NCI-H2171 (cell line): ENCODE results near the gene SNX8.
"Not testable (repeated sequence)": the region's sequence is repeated elsewhere in the genome, so short reads cannot be mapped to it uniquely, and the experiment has no call there.

ENCODE experiments used
- DNase-seq: peaks from one replicate; lab custom pipeline; 2025; lab: John Stamatoyannopoulos, UW

Gene SNX8

GRCh38 chr7:2314209-2314955 lies at the start of gene SNX8:
Gene SNX8, minus strand, starts transcription at chr7:2314441. Its CDS starts 20 bp downstream, at chr7:2314421.
- peak; percentile 92 for DNase-seq

- DNase-seq = no peak
Measured at GRCh38 chr7:2362385-2363088, 48.3 kb upstream of the SNX8 start.

GRCh38 chr7:2360796-2361195 lies 46.6 kb upstream of the SNX8 start:
- no peak for DNase-seq

GRCh38 chr7:2359610-2360009 lies 45.4 kb upstream of the SNX8 start:
- DNase-seq = no peak

- no peak for DNase-seq
Measured at GRCh38 chr7:2358968-2359527, 44.8 kb upstream of the SNX8 start.

DNA sequence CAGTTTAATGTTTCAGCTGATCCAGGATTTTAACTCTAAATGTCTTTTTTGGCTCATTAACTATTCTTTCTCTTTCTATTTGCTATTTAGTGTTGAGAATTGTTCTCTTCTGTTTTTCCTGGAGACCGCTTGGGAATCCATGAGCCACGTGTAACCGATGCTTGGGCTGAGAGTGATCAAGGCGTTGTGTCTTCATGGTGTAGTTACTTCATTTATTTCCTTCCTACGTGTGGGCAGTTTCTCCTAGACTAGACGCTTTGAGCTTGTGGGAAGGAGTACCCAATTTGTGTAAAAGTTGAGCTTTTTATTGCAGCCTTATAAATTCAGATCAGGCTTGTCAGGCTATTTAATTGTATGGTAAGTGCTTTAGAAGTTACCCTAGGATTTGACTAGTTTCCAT lies 43.3 kb upstream of the SNX8 start:
- DNase-seq = no peak

GRCh38 chr7:2357165-2357564 lies 42.9 kb upstream of the SNX8 start:
- no peak for DNase-seq

DNA sequence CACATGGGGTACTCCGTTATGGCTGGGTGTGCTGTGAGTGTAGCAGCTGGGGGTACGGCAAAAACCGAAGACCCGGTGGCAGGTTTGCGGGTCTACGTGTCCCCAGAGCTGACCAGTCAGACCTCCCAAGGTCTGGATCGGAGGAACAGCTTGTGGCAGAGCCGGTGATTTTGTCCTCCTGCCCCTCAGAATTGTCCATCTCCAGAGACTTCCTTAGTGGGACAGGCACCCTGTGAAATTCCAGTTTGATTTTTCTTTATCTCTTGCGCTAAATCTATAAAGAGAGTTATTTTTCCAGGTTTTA lies 41.4 kb upstream of the SNX8 start:
- no peak for DNase-seq

GRCh38 chr7:2354939-2355704 lies 40.9 kb upstream of the SNX8 start:
- no peak for DNase-seq

DNA sequence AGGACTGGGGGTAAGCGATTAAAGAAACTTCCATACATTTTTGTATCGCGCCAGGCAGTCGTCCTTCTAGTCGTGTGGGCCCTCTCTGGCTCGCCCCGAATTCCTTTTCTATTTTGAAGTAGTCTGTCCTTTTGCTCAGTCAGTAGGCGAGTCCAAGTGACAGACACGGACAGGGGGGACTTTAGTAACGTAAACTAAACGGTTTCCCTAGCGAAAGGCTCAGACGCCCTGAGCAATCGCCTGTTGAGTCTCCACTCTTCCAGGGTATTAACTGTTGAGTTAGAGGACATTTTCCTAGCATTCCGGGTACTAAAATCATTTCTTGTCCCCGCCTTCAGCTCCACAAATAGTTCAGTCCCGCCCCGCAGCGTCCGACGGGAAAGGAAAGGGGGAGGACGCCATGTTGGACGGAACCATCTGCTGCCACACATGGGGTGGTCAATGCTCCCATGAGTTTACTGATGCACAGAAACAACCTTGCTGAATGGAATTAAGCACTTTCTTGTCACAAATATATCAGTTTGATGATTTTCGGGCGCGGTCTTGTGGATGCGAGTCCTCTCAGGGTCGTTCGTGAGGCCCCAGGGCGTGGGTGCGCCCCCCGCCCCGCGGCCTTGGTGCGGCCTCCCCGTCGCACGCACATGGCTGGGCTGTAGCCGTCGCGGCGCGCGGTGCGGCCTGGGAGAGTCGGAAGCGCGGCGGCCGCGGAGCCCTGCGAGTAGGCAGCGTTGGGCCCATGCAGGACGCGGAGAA lies 40.1 kb upstream of the SNX8 start, which contains the start of gene EIF3B:
EIF3B (plus strand) TSS at position 642 of the 753 bp plus-strand sequence; CDS start at position 737, 95 bp downstream.
- DNase-seq = peak; percentile 92

DNA sequence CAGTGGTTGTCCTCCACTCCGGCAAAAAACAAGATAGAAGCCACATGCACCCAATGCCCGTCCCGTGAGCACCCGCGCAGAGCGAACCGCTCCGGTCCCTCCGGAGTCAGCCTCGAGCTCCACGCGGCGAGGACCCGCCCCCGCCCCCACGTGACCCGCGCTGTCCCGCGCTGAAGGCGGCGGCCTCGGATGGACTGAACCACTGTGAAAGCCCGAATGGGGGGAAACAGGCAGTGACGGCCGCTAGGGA lies 39.6 kb upstream of the SNX8 start:
- peak; percentile 89 for DNase-seq

DNA sequence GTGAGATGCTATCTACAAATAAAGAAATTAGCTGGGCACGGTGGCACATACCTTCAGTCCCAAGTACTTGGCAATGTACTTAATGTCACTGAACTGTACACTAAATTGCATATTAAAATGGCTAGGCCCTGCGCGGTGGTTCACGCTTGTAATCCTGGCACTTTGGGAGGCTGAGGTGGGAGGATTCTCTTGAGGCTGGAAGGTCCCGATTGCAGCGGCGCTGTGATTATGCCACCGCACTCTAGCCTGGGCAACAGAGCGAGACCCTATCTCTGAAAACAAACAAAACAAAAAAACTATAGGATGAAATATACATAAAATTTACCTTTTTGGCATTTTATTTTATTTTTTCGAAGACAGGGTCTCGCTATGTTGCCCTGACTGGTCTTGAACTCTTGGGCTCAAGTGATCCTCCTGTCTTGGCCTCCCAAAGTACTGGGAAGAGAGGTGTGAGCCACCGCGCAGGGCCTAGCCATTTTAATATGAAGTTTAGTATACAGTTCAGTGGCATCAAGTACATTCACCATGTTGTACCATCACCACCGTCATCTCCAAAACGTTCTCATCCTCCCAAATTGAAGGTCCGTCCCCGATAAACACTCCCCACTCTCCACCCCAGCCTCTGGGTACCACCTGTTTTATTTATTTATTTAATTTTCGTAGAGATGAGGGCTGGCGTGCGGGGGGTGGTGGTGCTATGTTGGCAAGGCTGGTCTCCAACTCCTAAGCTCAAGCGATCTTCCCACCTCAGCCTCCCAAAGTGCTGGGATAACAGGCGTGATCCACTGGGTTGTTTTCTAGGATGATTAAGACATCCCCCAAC lies 39.1 kb upstream of the SNX8 start:
- DNase-seq = no peak

GRCh38 chr7:2350861-2351260 lies 36.6 kb upstream of the SNX8 start:
- DNase-seq = no peak

- no peak for DNase-seq
Measured at GRCh38 chr7:2350055-2350454, 35.8 kb upstream of the SNX8 start.

- DNase-seq = not testable (repeated sequence)
Measured at GRCh38 chr7:2347351-2348063, 33.3 kb upstream of the SNX8 start.

DNA sequence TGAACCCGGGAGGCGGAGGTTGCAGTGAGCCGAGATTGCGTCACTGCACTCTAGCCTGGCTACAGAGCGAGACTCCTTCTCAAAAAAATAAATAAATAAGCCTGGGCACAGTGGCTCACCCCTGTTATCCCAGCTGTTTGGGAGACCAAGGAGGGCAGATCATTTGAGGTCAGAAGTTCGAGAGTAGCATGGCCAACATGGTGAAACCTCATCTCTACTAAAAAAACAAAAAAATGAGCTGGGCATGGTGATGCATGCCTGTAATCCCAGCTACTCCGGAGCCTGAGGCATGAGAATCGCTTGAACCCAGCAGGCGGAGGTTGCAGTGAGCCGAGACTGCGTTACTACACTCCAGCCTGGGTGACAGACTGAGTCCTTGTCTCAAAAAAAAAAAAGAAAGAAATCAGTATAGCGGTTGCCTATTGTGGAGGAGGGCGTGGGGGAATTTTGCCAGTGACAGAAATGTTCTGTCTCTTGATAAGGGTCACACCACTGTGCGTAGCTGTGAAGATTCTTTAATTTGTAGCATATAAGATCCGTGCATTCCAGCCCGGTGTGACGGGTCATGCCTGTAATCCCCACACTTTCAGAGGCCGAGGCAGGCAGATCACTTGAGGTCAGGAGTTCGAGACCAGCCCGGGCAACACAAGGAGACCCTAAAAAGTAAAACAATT lies 22.5 kb upstream of the SNX8 start:
- no peak for DNase-seq

DNA sequence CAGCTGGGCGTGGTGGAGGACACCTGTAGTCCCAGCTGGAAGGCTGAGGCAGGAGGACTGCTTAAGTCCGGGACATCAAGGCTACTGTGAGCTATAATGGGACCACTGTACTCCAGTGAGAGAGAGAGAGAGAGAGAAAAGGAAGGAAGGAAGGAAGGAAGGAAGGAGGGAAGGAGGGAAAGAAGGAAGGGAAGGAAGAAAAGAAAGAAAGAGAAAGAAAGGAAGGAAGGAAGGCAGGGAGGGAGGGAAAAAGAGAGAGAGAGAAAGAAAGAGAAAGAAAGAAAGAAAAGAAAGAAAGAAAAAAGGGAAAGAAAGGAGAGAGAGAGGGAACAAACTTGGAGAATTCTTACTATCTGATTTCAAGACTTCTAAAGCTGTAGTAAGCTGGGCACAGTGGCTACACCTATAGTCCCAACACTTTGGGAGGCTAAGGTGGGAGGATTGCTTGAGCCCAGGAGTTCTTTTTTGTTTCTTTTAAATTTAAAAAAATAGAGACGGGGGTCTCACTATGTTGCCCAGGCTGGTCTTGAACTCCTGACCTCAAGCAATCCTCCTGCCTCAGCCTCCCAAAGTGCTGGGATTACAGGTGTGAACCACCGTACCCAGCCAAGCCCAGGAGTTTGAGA lies 18.5 kb upstream of the SNX8 start:
- not testable (repeated sequence) for DNase-seq

- DNase-seq = no peak
Measured at GRCh38 chr7:2331707-2332106, 17.5 kb upstream of the SNX8 start.

DNA sequence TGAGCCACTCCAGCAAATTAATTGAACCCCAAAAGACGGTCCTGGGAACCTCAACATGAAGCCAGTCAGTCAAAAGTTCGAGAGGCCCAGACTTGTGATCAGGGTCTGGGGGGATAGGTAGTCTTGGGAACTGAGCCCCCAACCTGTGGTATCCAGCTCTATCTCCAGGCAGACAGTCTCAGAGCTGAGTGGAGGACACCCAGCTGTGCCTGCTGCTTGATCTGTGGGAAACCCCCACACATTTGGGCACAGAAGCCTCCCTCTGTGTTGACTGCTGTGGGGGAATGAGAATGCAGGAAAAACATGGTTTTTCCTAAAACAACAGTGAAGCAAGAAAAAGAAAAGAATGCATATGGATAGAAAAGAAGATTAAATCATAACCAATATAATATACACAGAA lies 16.3 kb upstream of the SNX8 start:
- DNase-seq = no peak

GRCh38 chr7:2326951-2327350 lies 12.7 kb upstream of the SNX8 start:
- DNase-seq = no peak
